Measurements from ENCODE around the gene SNTA1. TPM values are rescaled to one million over a fixed set of nuclear protein-coding genes. Genes with fewer than 3 reads are reported as not detected.

SNTA1 gene
- polyA plus RNA-seq, 1 of the 3 experiments (the other 2 are of a cell fraction) = 11.2 TPM

DNA sequence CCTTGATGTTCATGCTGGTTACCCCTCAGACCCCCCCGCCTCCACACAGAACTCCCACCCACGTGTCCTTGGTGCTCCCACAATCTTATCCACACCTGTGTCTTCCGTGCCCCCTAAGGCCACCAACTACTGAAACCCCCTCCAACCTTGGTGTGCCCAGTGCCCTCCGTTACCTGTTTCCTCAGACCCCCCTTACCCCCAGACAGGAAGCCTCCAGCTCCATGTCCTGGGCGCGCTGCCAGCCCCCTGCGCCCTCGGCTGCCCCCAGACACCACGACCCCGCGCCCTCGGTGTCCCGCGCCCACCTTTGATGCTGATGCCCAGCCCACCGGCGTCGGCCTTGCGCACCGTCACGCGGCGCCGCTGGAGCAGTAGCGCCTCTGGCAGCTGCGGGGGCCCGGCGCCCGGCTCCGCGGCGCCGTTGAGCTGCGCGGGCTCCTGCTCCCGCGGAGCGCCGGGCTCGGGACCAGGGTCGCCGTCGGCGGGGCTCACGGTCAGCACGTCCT, 504 bp downstream of the SNTA1 start:
- H3K4me3 ChIP-seq (ENCODE audit: low read depth in 2 of 2, low read length in 1 of 2) = peak overlapping the region; percentile 60 to 79
- H4K20me1 ChIP-seq (ENCODE audit: insufficient read depth) = no peaks in the 10 kb centered on the region
- no peaks in the 10 kb centered on the region for H3K27me3 ChIP-seq (ENCODE audit: insufficient read depth)
- CTCF ChIA-PET = interaction anchor here (0.8 to 2.4 kb wide), 7 partner anchors 12 to 225 kb away, joined by 3 to 9 read pairs (median 5); no protein-coding TSS in a partner anchor
- no peak for TF ChIP-seq NRF1 (IDR thresholded peaks at IDR 0.05; ENCODE audit: low read depth, low read length)
- TF ChIP-seq, protein P1, sequence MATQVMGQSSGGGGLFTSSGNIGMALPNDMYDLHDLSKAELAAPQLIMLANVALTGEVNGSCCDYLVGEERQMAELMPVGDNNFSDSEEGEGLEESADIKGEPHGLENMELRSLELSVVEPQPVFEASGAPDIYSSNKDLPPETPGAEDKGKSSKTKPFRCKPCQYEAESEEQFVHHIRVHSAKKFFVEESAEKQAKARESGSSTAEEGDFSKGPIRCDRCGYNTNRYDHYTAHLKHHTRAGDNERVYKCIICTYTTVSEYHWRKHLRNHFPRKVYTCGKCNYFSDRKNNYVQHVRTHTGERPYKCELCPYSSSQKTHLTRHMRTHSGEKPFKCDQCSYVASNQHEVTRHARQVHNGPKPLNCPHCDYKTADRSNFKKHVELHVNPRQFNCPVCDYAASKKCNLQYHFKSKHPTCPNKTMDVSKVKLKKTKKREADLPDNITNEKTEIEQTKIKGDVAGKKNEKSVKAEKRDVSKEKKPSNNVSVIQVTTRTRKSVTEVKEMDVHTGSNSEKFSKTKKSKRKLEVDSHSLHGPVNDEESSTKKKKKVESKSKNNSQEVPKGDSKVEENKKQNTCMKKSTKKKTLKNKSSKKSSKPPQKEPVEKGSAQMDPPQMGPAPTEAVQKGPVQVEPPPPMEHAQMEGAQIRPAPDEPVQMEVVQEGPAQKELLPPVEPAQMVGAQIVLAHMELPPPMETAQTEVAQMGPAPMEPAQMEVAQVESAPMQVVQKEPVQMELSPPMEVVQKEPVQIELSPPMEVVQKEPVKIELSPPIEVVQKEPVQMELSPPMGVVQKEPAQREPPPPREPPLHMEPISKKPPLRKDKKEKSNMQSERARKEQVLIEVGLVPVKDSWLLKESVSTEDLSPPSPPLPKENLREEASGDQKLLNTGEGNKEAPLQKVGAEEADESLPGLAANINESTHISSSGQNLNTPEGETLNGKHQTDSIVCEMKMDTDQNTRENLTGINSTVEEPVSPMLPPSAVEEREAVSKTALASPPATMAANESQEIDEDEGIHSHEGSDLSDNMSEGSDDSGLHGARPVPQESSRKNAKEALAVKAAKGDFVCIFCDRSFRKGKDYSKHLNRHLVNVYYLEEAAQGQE (IDR thresholded peaks at IDR 0.05; ENCODE audit: low read depth, low read length) = no peak
- no peak for TF ChIP-seq RCOR1 (IDR thresholded peaks at IDR 0.05; ENCODE audit: low read length)
- TF ChIP-seq, protein P2, sequence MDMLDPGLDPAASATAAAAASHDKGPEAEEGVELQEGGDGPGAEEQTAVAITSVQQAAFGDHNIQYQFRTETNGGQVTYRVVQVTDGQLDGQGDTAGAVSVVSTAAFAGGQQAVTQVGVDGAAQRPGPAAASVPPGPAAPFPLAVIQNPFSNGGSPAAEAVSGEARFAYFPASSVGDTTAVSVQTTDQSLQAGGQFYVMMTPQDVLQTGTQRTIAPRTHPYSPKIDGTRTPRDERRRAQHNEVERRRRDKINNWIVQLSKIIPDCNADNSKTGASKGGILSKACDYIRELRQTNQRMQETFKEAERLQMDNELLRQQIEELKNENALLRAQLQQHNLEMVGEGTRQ (IDR thresholded peaks at IDR 0.05; ENCODE audit: borderline replicate concordance, low read depth, low read length) = no peak
- TF ChIP-seq FOSL2 (IDR thresholded peaks at IDR 0.05; ENCODE audit: borderline replicate concordance, low read depth) = no peak
- TF ChIP-seq, protein P3, sequence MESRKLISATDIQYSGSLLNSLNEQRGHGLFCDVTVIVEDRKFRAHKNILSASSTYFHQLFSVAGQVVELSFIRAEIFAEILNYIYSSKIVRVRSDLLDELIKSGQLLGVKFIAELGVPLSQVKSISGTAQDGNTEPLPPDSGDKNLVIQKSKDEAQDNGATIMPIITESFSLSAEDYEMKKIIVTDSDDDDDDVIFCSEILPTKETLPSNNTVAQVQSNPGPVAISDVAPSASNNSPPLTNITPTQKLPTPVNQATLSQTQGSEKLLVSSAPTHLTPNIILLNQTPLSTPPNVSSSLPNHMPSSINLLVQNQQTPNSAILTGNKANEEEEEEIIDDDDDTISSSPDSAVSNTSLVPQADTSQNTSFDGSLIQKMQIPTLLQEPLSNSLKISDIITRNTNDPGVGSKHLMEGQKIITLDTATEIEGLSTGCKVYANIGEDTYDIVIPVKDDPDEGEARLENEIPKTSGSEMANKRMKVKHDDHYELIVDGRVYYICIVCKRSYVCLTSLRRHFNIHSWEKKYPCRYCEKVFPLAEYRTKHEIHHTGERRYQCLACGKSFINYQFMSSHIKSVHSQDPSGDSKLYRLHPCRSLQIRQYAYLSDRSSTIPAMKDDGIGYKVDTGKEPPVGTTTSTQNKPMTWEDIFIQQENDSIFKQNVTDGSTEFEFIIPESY (IDR thresholded peaks at IDR 0.05; ENCODE audit: borderline replicate concordance, low read depth) = no peak
- no peak for TF ChIP-seq EP300 (IDR thresholded peaks at IDR 0.05; ENCODE audit: borderline replicate concordance in 1 of 2, low read depth in 1 of 2, low read length in 1 of 2)
- no peak for TF ChIP-seq NFIC (IDR thresholded peaks at IDR 0.05; ENCODE audit: borderline replicate concordance)
- TF ChIP-seq GATA2 (CRISPR knock-in tag; IDR thresholded peaks at IDR 0.05) = no peak
- no peak for TF ChIP-seq RAD21 (IDR thresholded peaks at IDR 0.05; ENCODE audit: low read length)
- TF ChIP-seq, protein P4, sequence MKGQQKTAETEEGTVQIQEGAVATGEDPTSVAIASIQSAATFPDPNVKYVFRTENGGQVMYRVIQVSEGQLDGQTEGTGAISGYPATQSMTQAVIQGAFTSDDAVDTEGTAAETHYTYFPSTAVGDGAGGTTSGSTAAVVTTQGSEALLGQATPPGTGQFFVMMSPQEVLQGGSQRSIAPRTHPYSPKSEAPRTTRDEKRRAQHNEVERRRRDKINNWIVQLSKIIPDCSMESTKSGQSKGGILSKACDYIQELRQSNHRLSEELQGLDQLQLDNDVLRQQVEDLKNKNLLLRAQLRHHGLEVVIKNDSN (IDR thresholded peaks at IDR 0.05; ENCODE audit: borderline replicate concordance, low read depth) = no peak
- TF ChIP-seq SMC3 (IDR thresholded peaks at IDR 0.05; ENCODE audit: low read depth, low read length) = no peak
- no peak for TF ChIP-seq FOXM1 (IDR thresholded peaks at IDR 0.05; ENCODE audit: low read depth)
- TF ChIP-seq TAF1 (IDR thresholded peaks at IDR 0.05; ENCODE audit: borderline replicate concordance, low read depth, low read length) = no peak
- H3K9me3 ChIP-seq = no peaks in the 10 kb centered on the region
- H2AFZ ChIP-seq (ENCODE audit: low read depth) = peak overlapping the region; percentile 70; the same call in 1 of the 2 replicates
- H3K36me3 ChIP-seq (replicated peaks in 1 of 2; ENCODE audit: control insufficient read depth in 1 of 2, insufficient read depth in 2 of 2, low read length in 1 of 2) = no peaks in the 10 kb centered on the region
- DNase-seq = no peak
- POLR2A ChIA-PET = interaction anchor here (0.5 to 1.6 kb wide), 7 partner anchors 10 to 225 kb away, joined by 3 to 9 read pairs (median 3); partner anchors contain the start of genes ACTL10 and C20orf144
- H3K9ac ChIP-seq = peak overlapping the region; percentile 67
- H3K4me1 ChIP-seq (ENCODE audit: control insufficient read depth in 1 of 2, insufficient read depth in 2 of 2, low read depth in 1 of 2, low read length in 1 of 2) = peaks cover 0 to 13% of the 10 kb centered on the region in 2 experiments; a peak in 1 of 4 replicates
- H3F3A ChIP-seq (replicated peaks; ENCODE audit: insufficient read depth) = peaks cover 4% of the 10 kb centered on the region
- H3K27ac ChIP-seq (ENCODE audit: low read depth in 2 of 2, low read length in 1 of 2) = peak overlapping the region in 1 of 2 experiments; percentile 11; a peak in 1 of 4 replicates
- H3K9me2 ChIP-seq = no peaks in the 10 kb centered on the region
- no peaks in the 10 kb centered on the region for H3K79me2 ChIP-seq (ENCODE audit: insufficient read depth)
- peak overlapping the region; percentile 92 for H3K4me2 ChIP-seq
- 12% methylated on average over 13 of the region's 45 CpGs for WGBS (ENCODE audit: low lambda C conversion rate)

Measured in SK-N-SH (cell line).